IMR-90 (cell line): ENCODE measurements around the gene AGT. TPM values are rescaled to one million over a fixed set of nuclear protein-coding genes. Genes with fewer than 3 reads are reported as not detected.
"Not testable (repeated sequence)": the region's sequence is repeated elsewhere in the genome, so short reads cannot be mapped to it uniquely, and the experiment has no call there.

Source experiments
- ATAC-seq: fragments of 200-7000 bp; cut with Tn5 transposase; 2 replicates; pipeline ENCODE4 v1.9.1; 2020; ENCODE audit warnings: low read depth, mild to moderate bottlenecking, moderate library complexity
- BruUV-seq: library from RNA; stranded (reverse); fragments of 400-500 nt; replicated peaks from 2 replicates; lab custom pipeline; 2021; lab: Mats Ljungman, UMichigan
- CTCF ChIA-PET: fragments of 300-600 bp; formaldehyde crosslinking; extraction: SDS; loops from one replicate; lab custom pipeline; 2021; ENCODE audit warnings: antibody characterized with exemption; lab: Yijun Ruan, JAX
- POLR2A ChIA-PET: fragments of 300-600 bp; sonication (Branson Sonifier 250); formaldehyde crosslinking; loops from one replicate; lab custom pipeline; 2022; ENCODE audit warnings: antibody characterized with exemption; ENCODE audit not compliant: unreplicated experiment; lab: Charles Lee
- DNase-seq: peaks from one replicate; pipeline ENCODE4 v3.0.0; 2013
- H2AFZ ChIP-seq: replicated peaks from 2 replicates; pipeline ENCODE3; 2013; ENCODE audit warnings: low read length, mild to moderate bottlenecking; ENCODE audit not compliant: poor library complexity
- H2AK5ac ChIP-seq: 2 replicates; pipeline ENCODE4 v1.6.1; 2013; ENCODE audit warnings: low read depth, low read length, inconsistent platforms
- H2AK9ac ChIP-seq: replicated peaks from 2 replicates; pipeline ENCODE3; 2013; ENCODE audit warnings: mild to moderate bottlenecking, low read depth, low read length, moderate library complexity; ENCODE audit not compliant: poor library complexity
- H2BK120ac ChIP-seq: 2 replicates; pipeline ENCODE4 v1.6.1; 2013; ENCODE audit warnings: low read depth, low read length, inconsistent platforms
- H2BK15ac ChIP-seq: 3 replicates; pipeline ENCODE4 v1.6.1; 2013; ENCODE audit warnings: low read depth, low read length, inconsistent platforms
- H2BK20ac ChIP-seq: 2 replicates; pipeline ENCODE4 v1.6.1; 2013; ENCODE audit warnings: low read depth, mild to moderate bottlenecking, inconsistent platforms, low read length, moderate library complexity
- H2BK5ac ChIP-seq: 2 replicates; pipeline ENCODE4 v1.6.1; 2013; ENCODE audit warnings: mild to moderate bottlenecking, low read depth, low read length, inconsistent platforms; ENCODE audit not compliant: poor library complexity, severe bottlenecking
- H3K14ac ChIP-seq: replicated peaks from 2 replicates; pipeline ENCODE4 v1.6.1; 2013; ENCODE audit warnings: low read depth, low read length, inconsistent platforms
- H3K18ac ChIP-seq: 2 replicates; pipeline ENCODE4 v1.6.1; 2013; ENCODE audit warnings: low read depth, low read length, control low read depth
- H3K23ac ChIP-seq: 2 replicates; pipeline ENCODE4 v1.6.1; 2013; ENCODE audit warnings: low read depth, low read length, inconsistent platforms
- H3K27ac ChIP-seq: 2 replicates; pipeline ENCODE4 v1.5.1; 2013; ENCODE audit warnings: mild to moderate bottlenecking, control low read depth, low read length; ENCODE audit not compliant: insufficient read depth
- H3K27me3 ChIP-seq: 2 replicates; pipeline ENCODE4 v1.6.1; 2013; ENCODE audit warnings: low read length; ENCODE audit not compliant: control insufficient read depth, insufficient read depth
- H3K36me3 ChIP-seq: 2 replicates; pipeline ENCODE4 v1.6.1; 2013; ENCODE audit warnings: low read length, mixed read lengths; ENCODE audit not compliant: control insufficient read depth, insufficient read depth
- H3K4ac ChIP-seq: 2 replicates; pipeline ENCODE4 v1.6.1; 2013; ENCODE audit warnings: low read depth, low read length, inconsistent platforms
- H3K4me1 ChIP-seq: 2 replicates; pipeline ENCODE4 v1.6.1; 2013; ENCODE audit warnings: low read length, mixed read lengths; ENCODE audit not compliant: control insufficient read depth, insufficient read depth
- H3K4me2 ChIP-seq: 2 replicates; pipeline ENCODE4 v1.6.1; 2013; ENCODE audit warnings: low read depth, mild to moderate bottlenecking, control low read depth, low read length, moderate library complexity
- H3K4me3 ChIP-seq: 2 replicates; pipeline ENCODE4 v1.5.1; 2013; ENCODE audit warnings: low read depth, mild to moderate bottlenecking, control low read depth, low read length, moderate library complexity; ENCODE audit not compliant: insufficient read depth
- H3K56ac ChIP-seq: 2 replicates; pipeline ENCODE4 v1.6.1; 2013; ENCODE audit warnings: low read length, inconsistent platforms; ENCODE audit not compliant: insufficient read depth; ENCODE audit errors: extremely low read depth
- H3K79me1 ChIP-seq, 2 experiments: 2 replicates each; pipeline ENCODE4 v1.6.1; 2013; ENCODE audit warnings: low read length in 2 of 2, inconsistent platforms in 1 of 2, low read depth in 1 of 2
- H3K9ac ChIP-seq: 2 replicates; pipeline ENCODE4 v1.6.1; 2013; ENCODE audit warnings: low read depth, low read length, control low read depth
- H3K9me1 ChIP-seq: 2 replicates; pipeline ENCODE4 v1.6.1; 2013; ENCODE audit warnings: low read length, inconsistent platforms; ENCODE audit not compliant: insufficient read depth
- H3K9me3 ChIP-seq: 2 replicates; pipeline ENCODE4 v1.6.1; 2013; ENCODE audit warnings: low read length; ENCODE audit not compliant: control insufficient read depth, insufficient read depth
- H4K20me1 ChIP-seq: 2 replicates; pipeline ENCODE4 v1.6.1; 2013; ENCODE audit warnings: low read length, inconsistent platforms; ENCODE audit not compliant: insufficient read depth
- H4K5ac ChIP-seq: 2 replicates; pipeline ENCODE4 v1.6.1; 2013; ENCODE audit warnings: mild to moderate bottlenecking, low read depth, low read length, control low read depth
- H4K8ac ChIP-seq, 2 experiments: 2 replicates each; pipeline ENCODE4 v1.6.1; 2013; ENCODE audit warnings: low read depth in 2 of 2, low read length in 2 of 2, control low read depth in 1 of 2, inconsistent platforms in 1 of 2
- H4K91ac ChIP-seq: 2 replicates; pipeline ENCODE4 v1.6.1; 2013; ENCODE audit warnings: low read depth, low read length, inconsistent platforms; ENCODE audit not compliant: insufficient read depth
- WGBS, 2 experiments: methylation state at CpG; one replicate each; pipeline versions ENCODE4 v1.1.5 to v1.1.7; 2013; ENCODE audit warnings: missing lambda C conversion rate in 2 of 2; ENCODE audit not compliant: insufficient read length in 1 of 2; ENCODE audit errors: extremely low coverage in 2 of 2; 5-methylcytosine and 5-hydroxymethylcytosine counted together
- dilution Hi-C: fragments of 300-500 bp; cut with HindIII; formaldehyde crosslinking; loops from one replicate; pipeline ENCODE4 v1.14.3; 2018; ENCODE audit warnings: low sequenced_read_pairs; ENCODE audit not compliant: unreplicated experiment
- in situ Hi-C: fragments of 300-500 bp; cut with MboI; formaldehyde crosslinking; loops from 3 replicates; pipeline ENCODE4 v1.14.3; 2019; ENCODE audit warnings: low sequenced_read_pairs, inconsistent platforms, mixed read lengths
- intact Hi-C: fragments of 100-400 bp; cut with micrococcal nuclease; formaldehyde crosslinking; loops from 2 replicates; pipeline ENCODE4 v1.10.0; 2022
- polyA plus RNA-seq, 3 experiments: library from polyadenylated mRNA; depleted of rRNA; stranded (reverse); fragments of >200 nt; gene quantifications; 2 replicates each; pipeline ENCODE4 v1.2.3, GENCODE V29; 2012; ENCODE audit warnings: low replicate concordance in 1 of 3
- total RNA-seq: library from RNA; depleted of rRNA; stranded (reverse); fragments of >200 nt; gene quantifications from 2 replicates; pipeline ENCODE4 v1.2.3, GENCODE V29; 2012; rRNA removed

The AGT gene
- total and polyA plus RNA-seq, 2 of the 4 experiments (the other 2 are of a cell fraction): 0.18 to 0.34 TPM

GRCh38 chr1:230656719-230657118, 57.2 kb downstream of the AGT start:
- H2AK5ac ChIP-seq, H4K20me1 ChIP-seq: not testable (repeated sequence)

More at GRCh38 chr1:230656719-230657118, 57.2 kb downstream of the AGT start:
- CTCF ChIA-PET, H3K27ac ChIP-seq, H3K4me3 ChIP-seq, H2BK15ac ChIP-seq, H3K9me1 ChIP-seq, H2BK20ac ChIP-seq, H3K9ac ChIP-seq, H3K14ac ChIP-seq, H4K5ac ChIP-seq, H3K23ac ChIP-seq, H3K4me2 ChIP-seq, POLR2A ChIA-PET, H4K8ac ChIP-seq, H2AK9ac ChIP-seq, H3K9me3 ChIP-seq, ATAC-seq, H3K4me1 ChIP-seq, H3K79me1 ChIP-seq, H3K18ac ChIP-seq, intact Hi-C loops, H4K91ac ChIP-seq, BruUV-seq, H2AFZ ChIP-seq, H3K27me3 ChIP-seq, H2BK5ac ChIP-seq, H3K36me3 ChIP-seq, DNase-seq, H2BK120ac ChIP-seq, H3K56ac ChIP-seq, dilution Hi-C loops, H3K4ac ChIP-seq, in situ Hi-C loops: not testable (repeated sequence)
- WGBS, 2 experiments: no CpG with 5 or more reads among the region's 1 CpG

Other genes with a start within 250 kb of the AGT start
- 16.7 and 17.8 TPM in 2 replicates for gene COG2, start 71.6 kb downstream of the AGT start, total RNA-seq
- 9.0 and 9.1 TPM in 2 replicates for gene COG2, start 71.6 kb downstream of the AGT start, polyA plus RNA-seq (2012; rRNA removed)
- gene CAPN9, start 33.3 kb upstream of the AGT start, total RNA-seq: not detected in 2 replicates
- gene CAPN9, start 33.3 kb upstream of the AGT start, polyA plus RNA-seq (2012; rRNA removed): not detected in 2 replicates
- gene C1orf198, start 154.4 kb upstream of the AGT start, total RNA-seq: 74.4 and 76.2 TPM in 2 replicates
- gene C1orf198, start 154.4 kb upstream of the AGT start, polyA plus RNA-seq (2012; rRNA removed): 63.9 and 67.4 TPM in 2 replicates